HG03097 (cell line): Measurements from ENCODE around the gene KHDC4.
"Not testable (repeated sequence)": the region's sequence is repeated elsewhere in the genome, so short reads cannot be mapped to it uniquely, and the experiment has no call there.

ENCODE experiments used
- ATAC-seq: cut with Tn5 transposase; IDR thresholded peaks from one replicate; pipeline ENCODE4 v1.9.1; 2021; ENCODE audit not compliant: unreplicated experiment, low FRiP score

Gene KHDC4

DNA sequence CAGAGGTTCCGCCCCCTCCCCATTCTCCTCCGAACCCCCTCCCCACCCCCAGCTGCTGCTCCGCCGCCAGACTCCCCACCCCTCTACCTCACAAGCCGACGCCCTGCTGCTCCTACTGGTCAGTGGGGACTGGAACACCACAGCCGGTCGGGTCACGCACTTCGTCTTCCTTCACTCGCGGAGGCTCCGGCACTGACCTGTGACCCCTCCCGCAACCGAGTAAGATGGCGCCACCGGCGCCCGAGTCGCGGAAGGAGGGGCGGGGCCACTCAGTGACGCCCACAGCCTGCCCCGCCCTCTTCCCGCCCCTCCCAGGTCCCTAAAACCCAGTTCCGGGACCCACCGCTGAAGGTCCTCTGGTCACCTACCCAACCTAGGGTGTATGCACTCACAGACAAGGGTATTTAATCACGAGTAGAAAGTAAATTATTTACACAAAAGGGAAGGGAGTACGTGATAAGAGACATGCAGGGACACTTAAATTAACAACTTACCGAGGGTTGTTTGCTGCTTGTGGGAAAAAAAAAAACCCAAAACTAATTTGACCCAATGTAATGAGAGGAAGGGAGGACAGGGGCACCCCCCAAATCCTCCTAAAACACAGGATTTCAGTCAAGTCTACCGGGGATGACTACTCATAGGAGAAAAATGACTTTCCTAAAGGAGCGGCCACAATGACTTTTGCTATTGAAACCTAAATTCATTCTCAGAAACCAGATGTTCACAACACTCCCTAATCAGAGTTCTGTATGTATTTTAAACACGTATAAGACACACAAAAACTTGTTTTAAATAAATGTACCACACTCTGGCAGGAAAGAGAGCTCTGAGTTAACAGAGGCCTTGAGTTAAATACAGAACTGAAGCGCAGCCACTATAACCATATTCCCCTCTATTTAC lies 22.8 kb downstream of the KHDC4 start, which contains the start of gene RIT1:
RIT1 (minus strand) TSS at position 194 of the 900 bp plus-strand sequence. CDS start 588 bp downstream, outside the sequence.
- peak; percentile 76 for ATAC-seq

DNA sequence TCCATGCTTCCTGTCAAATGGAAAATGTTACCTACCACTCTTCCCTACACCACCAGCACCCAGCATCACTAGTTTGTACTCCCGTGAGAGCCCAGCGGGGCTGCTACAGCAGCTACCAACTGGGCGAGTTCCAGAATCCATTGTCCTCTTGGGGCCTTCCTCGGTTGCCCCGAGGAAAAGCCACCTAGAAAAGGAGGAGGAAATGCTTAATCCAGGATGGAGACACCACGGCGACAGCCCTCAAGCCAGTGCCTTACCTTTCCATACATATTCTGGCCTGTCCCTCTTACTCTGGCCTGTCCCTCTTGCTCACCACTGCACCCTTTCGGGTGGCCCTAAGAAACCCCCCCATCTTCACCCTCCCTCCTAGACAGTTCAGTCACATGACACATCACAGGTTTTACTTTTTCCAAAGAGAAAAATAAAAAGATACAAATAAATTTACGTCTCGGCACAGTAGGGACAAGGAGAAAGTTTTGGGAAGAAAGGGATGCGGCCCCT lies 23.5 kb downstream of the KHDC4 start:
- no peak for ATAC-seq

DNA sequence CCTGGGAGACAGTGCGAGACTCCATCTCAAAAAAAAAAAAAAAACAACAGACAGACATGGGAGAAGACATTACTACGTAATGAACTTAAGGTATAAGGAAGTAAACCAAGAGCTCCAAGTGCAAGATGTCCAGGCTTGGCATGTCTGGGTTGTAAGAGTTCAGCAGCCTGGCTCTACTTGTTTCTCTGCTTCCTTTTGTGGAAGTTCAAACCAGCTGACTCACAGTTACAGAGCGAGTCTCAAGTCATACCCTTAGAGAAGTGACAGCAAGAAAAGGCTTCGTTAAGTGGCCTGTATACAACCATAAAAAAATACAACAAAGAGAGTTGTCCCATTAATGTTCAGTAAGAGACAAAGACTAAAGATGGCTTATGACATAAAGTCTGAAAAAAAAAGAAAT lies 24.3 kb downstream of the KHDC4 start:
- ATAC-seq, result no peak

DNA sequence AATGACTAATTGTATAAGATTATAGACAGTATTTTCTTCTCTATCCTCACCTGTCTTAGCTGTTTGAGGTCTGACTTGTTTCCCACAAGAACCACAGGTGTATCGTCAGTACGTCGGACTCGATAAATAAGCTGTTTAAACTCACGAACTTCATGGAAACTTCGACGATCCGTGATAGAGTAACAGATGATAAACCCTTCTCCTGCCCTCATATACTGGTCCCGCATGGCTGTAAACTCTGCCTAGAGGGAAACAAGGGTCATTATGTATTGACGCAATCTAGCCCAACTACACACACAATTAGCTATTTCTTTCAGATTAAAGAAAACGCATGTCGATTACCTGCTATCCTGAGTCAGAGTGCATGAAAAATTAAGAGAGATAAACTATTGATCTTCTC lies 30.0 kb downstream of the KHDC4 start:
- no peak for ATAC-seq

DNA sequence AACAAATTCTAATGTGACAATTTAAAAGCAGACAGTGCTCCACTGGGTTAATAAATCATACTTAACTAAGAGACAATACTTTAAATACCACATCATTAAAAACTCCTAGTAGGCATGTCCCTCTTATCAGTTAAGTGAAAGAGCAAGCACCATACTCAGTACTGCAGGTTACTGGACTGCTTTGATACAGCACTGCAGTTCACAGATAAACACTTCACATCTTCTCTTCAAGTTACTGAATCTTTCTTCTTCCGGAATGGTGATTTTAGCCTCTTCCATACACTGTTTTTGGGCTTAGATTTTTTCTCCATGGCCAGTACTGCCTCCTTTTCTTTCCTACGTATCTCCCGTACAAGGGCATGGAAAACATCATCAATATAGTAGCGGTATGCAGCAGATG lies 34.1 kb downstream of the KHDC4 start:
- no peak for ATAC-seq

DNA sequence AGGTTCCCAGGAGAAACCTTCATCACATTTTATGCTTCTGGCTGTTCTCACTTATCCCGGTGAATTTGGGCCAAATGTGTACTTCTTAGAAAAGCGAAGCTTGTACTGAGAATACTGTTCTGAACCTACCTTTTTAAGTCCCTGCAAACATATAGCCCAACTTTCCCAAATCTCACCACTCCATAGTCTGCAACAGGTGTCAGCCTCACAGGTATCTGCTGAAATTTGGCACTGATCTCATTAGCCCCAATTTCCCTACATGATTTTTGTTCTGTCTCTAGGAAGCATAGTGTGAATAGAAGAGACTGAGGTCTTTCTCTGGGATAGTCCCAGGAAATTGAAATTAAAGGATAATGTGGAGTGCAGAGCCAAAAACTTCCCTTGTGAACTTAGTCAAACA lies 34.5 kb downstream of the KHDC4 start:
- no peak for ATAC-seq

DNA sequence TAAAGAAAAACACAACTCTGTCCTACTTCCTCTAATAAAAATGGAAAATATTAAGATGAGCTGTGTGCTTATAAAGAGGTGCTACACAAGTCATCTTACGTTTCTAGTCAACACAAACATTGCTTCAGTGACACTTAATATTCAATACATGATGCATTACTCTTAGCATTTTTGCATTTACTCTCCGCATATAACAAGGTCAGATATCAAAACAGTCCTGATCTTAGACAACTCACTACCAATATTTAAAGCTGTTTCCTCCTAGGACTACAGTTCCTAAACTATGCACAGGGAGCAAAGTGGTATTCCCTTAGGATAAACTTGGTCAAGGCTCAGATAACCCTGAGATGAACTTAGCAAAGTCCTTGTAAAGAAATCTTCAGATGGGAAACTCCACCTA lies 35.3 kb downstream of the KHDC4 start:
- no peak for ATAC-seq

DNA sequence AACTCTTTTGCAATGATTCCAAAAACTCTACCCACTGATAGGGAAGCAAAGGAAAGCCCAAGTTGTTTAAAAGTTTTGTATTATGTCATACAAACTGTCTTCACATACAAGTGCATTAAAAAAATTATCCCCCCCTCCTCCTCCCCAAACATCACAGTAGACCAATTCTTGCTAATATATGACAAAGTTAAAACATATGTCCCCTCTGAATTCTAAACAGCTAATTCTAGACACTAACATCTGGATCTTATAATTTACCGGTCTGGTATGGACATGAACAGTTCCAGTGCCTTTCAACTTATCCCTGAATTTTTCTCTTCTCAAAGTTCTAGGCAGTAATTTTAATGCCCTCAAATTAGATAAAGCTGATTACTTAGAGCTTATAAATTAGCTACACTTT lies 36.5 kb downstream of the KHDC4 start:
- no peak for ATAC-seq

DNA sequence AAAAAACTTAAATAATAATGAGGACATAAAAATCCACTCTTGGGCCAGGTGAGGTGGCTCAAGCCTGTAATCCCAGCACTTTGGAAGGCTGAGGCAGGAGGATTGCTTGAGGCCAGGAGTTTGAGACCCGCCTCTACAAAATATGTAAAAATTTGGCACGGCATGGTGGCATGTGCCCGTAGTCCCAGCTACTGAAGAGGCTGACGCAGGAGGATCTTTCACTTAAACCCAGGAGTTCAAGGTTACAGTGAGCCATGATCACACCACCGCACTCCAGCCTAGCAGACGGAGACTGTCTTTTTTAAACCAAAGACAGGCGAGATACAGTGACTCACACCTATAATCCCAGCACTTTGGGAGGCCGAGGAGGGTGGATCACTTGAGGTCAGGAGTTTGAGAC lies 37.7 kb downstream of the KHDC4 start:
- ATAC-seq, result not testable (repeated sequence)

DNA sequence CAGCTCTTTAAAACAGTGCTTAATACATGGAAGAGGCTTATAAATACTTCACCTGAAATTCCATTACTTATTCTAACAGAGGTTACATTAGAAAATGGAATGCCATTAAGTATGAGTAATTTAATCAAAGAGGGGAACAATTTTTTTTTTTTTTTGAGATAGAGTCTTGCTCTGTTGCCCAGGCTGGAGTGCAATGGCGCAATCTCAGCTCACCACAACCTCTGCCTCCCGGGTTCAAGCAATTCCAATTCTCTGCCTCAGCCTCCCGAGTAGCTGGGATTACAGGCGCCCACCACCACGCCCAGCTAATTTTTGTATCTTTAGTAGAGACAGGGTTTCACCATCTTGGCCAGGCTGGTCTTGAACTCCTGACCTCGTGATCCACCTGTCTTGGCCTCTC lies 38.6 kb downstream of the KHDC4 start:
- not testable (repeated sequence) for ATAC-seq

DNA sequence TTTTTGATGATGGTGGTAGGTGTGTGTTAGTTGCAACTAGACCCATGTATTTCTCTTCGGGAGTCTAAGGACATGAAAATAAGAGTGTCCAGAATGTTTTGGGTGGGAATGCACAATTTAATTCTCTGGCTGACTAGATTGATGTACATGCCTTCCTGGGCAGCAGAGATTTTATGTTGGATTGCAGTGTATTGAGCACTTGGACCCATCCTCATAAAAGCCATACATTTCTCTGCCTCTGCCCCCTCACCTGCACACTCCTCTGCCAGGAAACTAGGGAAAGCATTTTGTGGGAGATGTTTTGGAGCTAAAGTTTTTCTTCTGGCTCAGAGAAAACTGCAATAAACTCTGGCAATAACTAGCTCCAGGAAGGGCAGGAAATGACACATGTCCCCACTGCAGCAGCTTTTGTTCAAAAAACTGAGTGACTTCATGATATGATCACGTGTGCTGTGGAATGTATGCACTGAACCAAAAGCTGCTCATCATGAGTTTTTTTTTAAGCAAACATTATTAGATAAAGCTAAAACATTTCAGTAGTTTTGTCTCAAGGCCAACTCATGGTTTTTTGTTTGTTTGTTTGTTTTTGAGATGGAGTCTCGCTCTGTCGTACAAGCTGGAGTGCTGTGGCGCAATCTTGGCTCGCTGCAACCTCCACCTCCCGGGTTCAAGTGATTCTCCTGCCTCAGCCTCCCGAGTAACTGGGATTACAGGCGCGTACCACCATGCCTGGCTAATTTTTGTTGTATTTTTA lies 40.6 kb downstream of the KHDC4 start:
- ATAC-seq, result no peak

DNA sequence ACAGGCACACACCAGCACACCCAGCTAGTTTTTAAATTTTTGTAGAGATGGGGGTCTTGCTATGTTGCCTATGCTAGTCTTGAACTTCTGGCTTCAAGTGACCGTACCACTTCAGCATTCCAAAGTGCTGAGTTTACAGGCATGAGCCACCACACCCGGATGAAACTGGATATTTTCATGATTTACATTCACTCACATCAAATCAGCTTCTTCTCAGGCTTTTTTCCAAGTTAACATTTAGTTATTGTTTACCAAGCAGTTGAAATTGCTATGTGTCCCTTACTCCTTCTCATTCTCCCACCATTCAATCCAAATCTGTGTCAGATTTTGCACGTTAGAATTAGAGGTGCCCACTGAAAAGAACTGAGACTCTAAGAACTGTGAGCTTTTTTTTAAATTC lies 41.4 kb downstream of the KHDC4 start:
- no peak for ATAC-seq

DNA sequence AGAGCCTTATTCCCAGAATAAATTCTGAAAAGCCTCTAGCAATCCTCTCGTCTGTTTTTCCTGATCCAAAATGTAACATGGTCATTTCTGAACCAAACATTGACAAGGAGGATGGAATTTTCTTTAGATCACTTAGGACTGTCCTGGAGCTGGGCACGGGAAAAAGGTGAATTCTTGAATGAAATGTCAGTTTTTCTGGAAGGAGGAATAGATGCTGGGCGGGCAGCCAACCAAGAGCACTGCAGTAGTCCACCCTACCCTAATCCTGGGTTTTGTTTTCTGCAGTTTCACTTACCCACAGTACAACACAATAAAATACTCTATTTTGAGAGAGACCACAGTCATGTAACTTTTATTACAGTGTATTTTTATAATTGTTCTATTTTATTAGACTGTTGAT lies 44.0 kb downstream of the KHDC4 start:
- ATAC-seq, result no peak

DNA sequence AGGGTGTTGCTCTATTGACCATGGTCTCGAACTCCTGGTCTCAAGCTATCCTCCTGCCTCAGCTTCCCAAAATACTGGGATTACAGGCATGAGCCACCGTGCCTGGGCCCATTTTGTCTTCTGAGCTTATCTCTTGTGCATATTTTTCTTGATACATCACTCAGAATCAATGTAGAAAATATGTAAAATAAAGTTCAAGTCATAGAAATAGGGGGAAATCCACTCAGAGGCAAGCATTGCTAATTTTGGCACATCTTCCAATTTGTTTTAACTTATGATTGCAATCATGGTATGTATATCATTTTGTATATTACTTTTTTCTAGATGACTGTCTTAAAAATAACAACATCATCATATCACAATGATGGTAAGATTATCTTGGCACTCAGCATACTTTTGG lies 44.6 kb downstream of the KHDC4 start:
- ATAC-seq, result no peak

DNA sequence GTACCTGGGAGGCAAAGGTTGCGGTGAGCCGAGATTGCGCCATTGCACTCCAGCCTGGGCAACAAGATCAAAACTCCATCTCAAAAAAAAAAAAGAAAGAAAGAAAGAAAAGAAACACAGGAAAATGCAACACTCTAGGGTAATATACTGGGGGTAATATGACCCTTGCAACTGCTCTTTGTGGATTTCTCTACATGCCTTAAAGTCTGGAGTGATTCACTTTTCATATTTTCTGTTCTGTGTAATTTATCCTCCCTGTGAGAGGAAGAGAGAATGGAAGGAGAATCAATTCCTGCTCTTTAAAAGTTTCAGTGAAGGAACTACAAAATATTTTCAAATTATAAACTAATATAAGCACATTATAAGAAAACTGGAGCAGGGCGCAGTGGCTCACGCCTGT lies 45.7 kb downstream of the KHDC4 start:
- ATAC-seq, result no peak

DNA sequence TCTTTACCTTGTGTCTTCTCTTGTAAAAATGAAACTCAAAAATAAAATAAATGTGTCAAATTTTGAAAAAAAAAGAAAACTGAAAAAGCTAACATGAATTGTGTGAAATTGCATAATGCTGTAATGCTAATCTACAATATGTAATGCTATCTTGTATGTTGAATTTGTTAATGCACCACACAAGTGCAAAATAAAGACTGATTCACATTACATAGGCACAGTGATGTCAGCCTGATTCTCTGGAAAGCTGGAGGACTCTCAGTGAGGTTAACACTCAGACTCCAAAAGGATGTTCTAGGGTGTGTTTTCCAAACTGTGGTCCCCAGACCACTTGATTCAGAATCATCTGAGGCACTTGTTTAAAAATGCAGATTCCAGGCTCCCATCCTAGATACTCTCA lies 49.2 kb downstream of the KHDC4 start:
- no peak for ATAC-seq

DNA sequence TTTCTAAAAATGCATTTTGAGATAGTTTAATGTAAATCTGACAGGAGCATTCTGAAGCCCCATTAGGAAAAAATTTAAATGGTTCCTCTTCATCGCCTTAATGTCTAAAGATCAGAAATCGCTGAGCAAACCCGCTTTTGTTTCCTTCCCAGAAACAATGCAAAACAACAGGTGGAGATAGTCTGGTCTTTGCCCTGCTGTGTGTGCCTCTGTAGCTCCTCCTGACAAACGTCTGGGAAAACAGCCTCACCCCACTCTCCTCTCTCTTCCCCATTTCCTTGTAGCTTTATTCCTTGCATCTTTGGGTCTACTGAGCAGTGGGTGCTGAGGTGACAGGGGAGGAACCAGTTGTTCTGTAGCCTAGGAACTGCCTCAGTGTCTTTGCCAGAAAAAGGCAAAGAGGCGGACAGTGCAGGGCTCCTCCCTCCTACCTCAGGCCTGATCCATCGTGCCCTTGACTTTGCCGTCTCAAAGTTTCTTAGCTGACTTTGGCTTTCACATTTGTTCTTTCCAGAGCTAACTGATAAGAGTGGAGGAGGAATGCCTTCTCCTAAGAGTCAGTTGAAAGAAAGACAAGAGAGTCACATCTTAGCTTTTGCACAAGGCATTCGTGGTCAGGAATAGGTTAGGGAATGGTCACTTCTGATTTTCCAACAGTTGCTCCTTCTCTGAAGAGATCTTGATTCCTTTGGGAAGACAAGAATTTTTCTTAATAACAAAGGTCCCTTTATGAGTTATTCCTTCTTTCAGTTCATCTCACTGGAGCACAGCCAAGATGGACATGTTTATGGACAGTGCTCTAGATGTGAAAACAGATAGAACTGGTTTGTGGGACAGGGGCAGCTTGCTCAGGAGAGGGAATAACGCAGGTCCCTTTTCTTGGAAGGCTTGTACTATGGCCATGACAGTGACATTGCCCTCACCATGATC lies 49.9 kb downstream of the KHDC4 start:
- ATAC-seq, result no peak

DNA sequence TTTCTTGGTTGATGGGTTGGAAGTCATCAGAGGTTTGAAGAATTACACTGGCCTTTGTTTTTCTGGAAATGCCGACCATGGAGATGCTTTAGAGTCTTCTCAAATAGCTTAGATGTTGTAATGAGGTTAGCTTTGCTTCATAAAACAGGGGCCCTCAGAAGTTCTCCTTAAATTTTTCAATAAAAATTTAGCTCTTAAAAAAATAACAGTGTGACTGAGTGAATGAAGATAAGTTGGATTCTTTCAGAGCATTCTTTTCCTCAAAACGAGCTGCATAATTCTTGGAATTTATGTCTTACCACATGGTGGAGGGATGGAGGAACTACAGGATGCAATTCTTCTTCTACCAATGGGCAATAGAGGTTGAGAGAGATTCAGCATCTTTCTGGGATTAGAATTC lies 51.4 kb downstream of the KHDC4 start:
- no peak for ATAC-seq

DNA sequence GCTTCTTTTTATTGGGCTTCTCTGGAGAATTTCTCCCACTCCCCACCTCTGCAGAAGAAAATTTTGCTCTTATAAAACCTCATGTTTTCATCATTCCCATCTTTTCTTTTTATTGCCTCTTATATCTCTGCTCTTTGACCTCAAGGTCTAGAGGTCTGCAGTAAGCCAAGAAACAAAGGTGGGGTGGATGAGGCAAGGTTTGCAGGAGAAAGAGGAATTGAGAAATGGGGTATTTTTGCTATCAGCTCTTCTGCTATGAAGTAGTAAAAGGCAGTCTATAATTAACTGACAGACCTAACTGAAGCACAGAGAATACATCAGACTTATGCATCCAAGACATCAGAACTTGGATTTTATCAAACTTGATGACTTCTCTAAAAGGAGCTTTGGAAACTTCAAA lies 52.0 kb downstream of the KHDC4 start:
- ATAC-seq, result no peak

DNA sequence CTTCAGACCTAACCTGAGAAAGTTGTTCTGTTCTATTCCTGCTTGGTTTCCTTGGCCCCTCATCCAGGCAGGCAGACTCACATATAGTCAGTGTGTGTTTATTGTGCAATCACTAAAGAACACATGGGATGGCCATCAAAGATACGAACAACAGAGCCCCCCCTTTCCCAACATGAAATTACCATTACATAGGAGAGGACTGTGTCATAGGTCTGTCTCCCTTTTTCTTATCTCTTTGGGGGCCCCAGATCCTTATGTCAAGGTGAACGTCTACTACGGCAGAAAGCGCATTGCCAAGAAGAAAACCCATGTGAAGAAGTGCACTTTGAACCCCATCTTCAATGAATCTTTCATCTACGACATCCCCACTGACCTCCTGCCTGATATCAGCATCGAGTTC lies 53.3 kb downstream of the KHDC4 start:
- ATAC-seq, result no peak

DNA sequence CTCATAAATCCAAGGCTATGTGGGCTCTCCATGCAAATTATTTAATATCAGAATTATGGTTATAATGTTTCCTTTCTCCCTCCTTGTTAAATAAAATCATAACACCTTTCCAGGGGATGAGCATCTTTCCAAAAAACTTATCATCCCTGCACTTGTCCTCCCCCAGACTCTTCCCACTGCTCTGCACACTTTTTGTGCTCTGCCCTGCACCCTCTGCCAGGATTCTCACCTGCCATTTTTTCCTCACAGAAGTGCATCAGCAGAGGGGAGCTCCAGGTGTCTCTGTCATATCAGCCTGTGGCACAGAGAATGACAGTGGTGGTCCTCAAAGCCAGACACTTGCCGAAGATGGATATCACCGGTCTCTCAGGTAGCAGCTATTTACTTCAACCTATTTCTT lies 54.0 kb downstream of the KHDC4 start:
- ATAC-seq, result no peak
